ENCODE results near the gene GNA15. TPM values are rescaled to one million over a fixed set of nuclear protein-coding genes. Genes with fewer than 3 reads are reported as not detected.

The GNA15 gene
- total RNA-seq, 4 donors from 2014 or later, result 5.3 to 18.5 (median 8.4) TPM

DNA sequence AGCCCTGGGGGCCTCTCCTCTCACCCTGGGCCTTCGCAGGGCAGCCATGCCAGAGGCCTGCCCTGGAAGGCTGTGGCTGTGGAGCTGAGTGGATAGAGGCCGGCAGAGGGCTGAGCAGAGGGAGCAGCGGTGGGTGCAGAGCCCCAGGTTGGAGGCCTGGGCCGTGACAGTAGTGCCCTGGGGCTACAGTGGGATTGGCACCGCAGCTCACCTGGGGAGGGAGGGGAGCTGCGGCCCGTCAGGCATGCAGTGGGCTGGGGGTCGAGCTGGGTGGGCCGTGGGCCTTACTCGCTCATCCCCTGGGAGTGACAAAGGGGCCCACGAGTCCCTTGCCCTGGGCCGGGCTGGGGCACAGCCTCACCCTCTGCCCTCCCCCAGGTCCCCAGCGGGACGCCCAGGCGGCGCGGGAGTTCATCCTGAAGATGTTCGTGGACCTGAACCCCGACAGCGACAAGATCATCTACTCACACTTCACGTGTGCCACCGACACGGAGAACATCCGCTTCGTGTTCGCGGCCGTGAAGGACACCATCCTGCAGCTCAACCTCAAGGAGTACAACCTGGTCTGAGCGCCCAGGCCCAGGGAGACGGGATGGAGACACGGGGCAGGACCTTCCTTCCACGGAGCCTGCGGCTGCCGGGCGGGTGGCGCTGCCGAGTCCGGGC, 15.1 kb upstream of the GNA15 start:
- TF ChIP-seq, protein P1, sequence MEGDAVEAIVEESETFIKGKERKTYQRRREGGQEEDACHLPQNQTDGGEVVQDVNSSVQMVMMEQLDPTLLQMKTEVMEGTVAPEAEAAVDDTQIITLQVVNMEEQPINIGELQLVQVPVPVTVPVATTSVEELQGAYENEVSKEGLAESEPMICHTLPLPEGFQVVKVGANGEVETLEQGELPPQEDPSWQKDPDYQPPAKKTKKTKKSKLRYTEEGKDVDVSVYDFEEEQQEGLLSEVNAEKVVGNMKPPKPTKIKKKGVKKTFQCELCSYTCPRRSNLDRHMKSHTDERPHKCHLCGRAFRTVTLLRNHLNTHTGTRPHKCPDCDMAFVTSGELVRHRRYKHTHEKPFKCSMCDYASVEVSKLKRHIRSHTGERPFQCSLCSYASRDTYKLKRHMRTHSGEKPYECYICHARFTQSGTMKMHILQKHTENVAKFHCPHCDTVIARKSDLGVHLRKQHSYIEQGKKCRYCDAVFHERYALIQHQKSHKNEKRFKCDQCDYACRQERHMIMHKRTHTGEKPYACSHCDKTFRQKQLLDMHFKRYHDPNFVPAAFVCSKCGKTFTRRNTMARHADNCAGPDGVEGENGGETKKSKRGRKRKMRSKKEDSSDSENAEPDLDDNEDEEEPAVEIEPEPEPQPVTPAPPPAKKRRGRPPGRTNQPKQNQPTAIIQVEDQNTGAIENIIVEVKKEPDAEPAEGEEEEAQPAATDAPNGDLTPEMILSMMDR (IDR thresholded peaks at IDR 0.05; ENCODE audit: low read depth), result no peak

DNA sequence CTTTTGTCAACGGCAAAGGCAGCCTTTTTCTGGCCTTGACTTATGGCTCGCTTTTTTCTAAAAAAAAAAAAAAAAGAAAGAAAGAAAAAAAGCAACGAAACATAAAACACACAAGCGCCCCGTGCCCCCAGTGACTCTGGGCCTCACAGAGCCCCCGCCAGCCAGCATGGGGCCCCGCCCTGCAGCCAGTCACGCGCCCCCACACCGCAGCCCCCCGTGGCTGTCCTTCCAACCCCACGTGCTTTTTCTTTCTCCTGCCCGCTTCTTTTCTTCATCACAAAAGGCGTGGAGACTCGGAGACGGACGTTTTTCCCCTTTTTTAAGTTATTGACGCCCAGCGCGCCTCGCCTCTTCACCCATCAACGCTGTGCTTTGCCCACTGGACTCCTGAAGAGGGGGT, 14.4 kb upstream of the GNA15 start:
- TF ChIP-seq, protein P1 (IDR thresholded peaks at IDR 0.05; ENCODE audit: low read depth), result no peak

- TF ChIP-seq, protein P1 (IDR thresholded peaks at IDR 0.05; ENCODE audit: low read depth), result no peak
Measured at GRCh38 chr19:3121821-3122511, 13.9 kb upstream of the GNA15 start.

DNA sequence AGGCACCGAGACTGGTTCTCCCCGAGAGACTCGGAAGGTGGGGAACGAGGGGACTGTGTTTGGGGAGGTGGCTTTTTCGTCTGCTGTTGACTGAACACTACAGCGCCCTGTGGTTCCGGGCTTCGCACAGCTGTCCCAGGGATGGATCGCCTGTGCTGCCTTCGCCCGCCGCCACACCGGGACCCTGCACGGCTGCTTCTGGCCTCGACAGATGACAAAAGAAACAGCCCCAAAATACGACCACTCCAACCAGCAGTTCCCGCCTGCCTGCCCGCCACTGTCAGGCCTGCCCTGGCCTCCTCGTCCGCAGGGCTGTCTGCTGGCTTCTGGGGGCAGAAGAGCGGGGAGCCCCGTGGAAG, 13.3 kb upstream of the GNA15 start:
- TF ChIP-seq, protein P1 (IDR thresholded peaks at IDR 0.05; ENCODE audit: low read depth), result no peak

DNA sequence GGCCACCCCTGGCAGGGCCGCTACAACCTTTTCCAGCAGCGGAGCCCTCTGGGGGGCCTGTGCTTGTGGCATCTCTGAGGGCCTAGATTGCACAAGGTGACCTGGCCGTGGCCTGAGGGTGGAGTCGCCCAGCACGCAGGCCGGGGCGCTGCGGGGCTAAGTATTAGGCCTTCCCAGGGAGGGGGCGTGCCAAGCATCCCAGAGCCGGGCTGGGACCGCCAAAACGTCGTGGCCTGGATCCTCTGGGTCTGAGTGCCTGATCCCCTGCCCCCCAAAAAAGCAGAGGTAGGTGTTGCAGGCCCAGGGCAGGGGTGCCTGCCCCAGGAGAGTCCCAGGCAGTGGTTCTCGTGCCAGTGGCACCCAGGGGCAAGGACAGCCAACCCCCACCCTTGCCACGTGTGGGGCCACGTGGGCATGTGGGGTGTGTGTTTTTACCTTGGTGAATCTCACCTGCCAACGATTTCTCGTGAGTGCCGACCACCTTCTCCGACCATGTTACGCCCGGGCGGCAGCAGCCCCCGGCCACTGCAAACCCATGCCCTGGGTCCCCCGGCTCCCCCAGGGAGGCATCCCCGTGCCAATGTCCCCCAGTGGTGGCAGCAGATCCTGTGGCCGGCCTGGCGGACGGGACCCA, 12.6 kb upstream of the GNA15 start:
- TF ChIP-seq, protein P1 (IDR thresholded peaks at IDR 0.05; ENCODE audit: low read depth), result no peak

DNA sequence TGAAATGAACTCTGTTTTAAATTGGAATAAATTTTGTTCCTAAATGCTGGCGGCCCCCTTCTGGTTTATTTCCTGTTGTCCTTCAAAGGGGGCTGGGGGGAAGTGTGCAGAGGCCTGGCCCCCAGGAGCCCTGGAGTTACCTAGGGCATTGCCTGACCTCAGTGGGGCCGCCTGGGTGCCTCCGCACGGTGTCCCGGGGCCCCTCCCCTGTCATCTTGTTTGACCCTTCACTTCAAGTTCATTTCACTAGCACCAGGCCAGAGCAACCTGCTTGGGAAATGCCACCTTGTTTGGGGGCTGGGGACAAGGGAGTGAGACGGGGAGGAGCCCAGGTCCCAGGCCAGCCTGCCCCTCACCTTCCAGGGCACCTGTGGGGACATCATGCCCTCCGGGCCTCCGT, 11.9 kb upstream of the GNA15 start:
- TF ChIP-seq, protein P1 (IDR thresholded peaks at IDR 0.05; ENCODE audit: low read depth), result no peak

DNA sequence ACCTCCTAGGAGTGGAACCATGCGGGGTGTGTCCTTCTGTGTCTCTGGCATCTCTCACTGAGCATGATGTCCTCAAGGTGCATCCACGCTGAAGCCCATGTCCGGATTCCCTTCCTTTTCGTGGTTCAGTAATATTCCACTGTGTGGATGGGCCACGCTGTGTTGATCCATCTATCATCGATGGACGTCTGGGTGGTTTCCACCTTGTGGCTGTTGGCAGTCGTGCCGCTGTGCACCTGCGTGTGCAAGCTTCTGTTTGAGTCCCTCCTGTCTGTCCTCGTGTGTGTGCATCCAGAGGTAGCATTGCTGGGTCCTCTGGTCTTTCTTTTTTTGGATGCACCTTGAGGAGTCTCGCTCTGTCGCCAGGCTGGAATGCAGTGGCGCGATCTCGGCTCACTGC, 11.2 kb upstream of the GNA15 start:
- TF ChIP-seq, protein P1 (IDR thresholded peaks at IDR 0.05; ENCODE audit: low read depth), result no peak
